Ishikawa (cell line): ENCODE data around the gene CUL2.

Experiments
- CEBPB ChIP-seq: IDR thresholded peaks from 2 replicates; pipeline ENCODE4 v1.6.1; 2012
- CREB1 ChIP-seq: IDR thresholded peaks from 2 replicates; pipeline ENCODE4 v1.6.1; 2012; ENCODE audit warnings: low read depth
- EGR1 ChIP-seq: IDR thresholded peaks from 2 replicates; pipeline ENCODE4 v1.6.1; 2012
- EP300 ChIP-seq: IDR thresholded peaks from 2 replicates; pipeline ENCODE4 v1.6.1; 2012; ENCODE audit warnings: borderline replicate concordance
- FOXM1 ChIP-seq: IDR thresholded peaks from 2 replicates; pipeline ENCODE4 v1.6.1; 2012; ENCODE audit warnings: low read depth, borderline replicate concordance
- NFIC ChIP-seq: IDR thresholded peaks from 2 replicates; pipeline ENCODE4 v1.6.1; 2012
- RAD21 ChIP-seq: IDR thresholded peaks from 2 replicates; pipeline ENCODE4 v1.6.1; 2012; ENCODE audit warnings: low read depth
- REST ChIP-seq: IDR thresholded peaks from 2 replicates; pipeline ENCODE4 v1.6.1; 2012; ENCODE audit warnings: low read depth, mild to moderate bottlenecking
- TAF1 ChIP-seq: IDR thresholded peaks from 2 replicates; pipeline ENCODE4 v1.6.1; 2012; ENCODE audit warnings: low read depth, mild to moderate bottlenecking
- TCF12 ChIP-seq: IDR thresholded peaks from 2 replicates; pipeline ENCODE4 v1.6.1; 2012; ENCODE audit warnings: low read depth
- TEAD4 ChIP-seq: IDR thresholded peaks from 2 replicates; pipeline ENCODE4 v1.6.1; 2012
- USF1 ChIP-seq: IDR thresholded peaks from 2 replicates; pipeline ENCODE4 v1.6.1; 2012
- YY1 ChIP-seq: IDR thresholded peaks from 2 replicates; pipeline ENCODE4 v1.6.1; 2012; ENCODE audit warnings: low read depth
- ZBTB7A ChIP-seq: IDR thresholded peaks from 2 replicates; pipeline ENCODE4 v1.6.1; 2012; ENCODE audit warnings: low read depth
- TF ChIP-seq, protein P1 (sequence below): IDR thresholded peaks from 2 replicates; pipeline ENCODE4 v1.6.1; 2012

The CUL2 gene

GRCh38 chr10:35058686-35059085 is 31.5 kb downstream of the CUL2 start:
- TF ChIP-seq TAF1: no peak
- no peak for TF ChIP-seq RAD21
- no peak for TF ChIP-seq CREB1
- no peak for TF ChIP-seq YY1
- TF ChIP-seq ZBTB7A: no peak
- TF ChIP-seq, protein P1, sequence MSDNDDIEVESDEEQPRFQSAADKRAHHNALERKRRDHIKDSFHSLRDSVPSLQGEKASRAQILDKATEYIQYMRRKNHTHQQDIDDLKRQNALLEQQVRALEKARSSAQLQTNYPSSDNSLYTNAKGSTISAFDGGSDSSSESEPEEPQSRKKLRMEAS: no peak
- TF ChIP-seq EGR1: no peak

- TF ChIP-seq NFIC: no peak
These were observed 32.0 kb downstream of the CUL2 start for GRCh38 chr10:35058134-35058533.

DNA sequence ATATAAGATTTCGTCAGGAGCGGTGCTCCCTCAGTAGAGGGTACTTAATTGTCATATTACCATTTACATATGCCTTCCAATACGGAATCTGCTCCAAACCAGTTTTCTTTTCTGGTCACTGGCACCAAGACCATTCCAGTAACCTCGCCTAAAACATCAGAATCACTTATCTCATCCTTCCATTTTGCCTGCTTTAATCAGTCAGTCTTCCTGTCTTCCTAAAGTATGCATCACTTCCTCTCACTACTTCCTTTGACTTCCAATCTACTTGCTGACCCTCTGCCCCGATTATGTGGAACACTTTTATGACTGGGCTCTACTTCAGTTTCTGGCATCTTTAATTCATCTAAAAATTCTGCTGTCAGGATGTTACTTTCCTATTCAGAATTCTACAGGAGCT is 33.5 kb downstream of the CUL2 start:
- TF ChIP-seq EP300 (no peak), RAD21 (no peak)

DNA sequence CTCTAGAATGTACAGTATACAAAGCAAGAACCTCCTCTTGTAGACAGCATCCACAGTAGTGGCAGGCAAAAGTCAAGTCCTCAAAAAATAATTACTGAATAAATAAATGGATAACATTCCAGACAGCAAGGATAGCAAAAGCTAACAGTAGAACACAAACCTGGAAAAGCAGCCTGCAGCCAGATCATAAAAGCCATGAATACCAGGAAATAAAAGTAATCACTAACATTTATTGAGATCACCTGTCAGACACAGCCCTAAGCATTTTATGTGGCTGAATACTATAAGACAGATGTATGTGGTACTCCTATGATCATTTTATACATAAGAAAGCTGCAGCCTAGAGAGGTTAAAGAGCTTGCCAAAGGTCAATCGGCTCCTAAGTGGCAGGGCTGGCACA is 34.0 kb downstream of the CUL2 start:
- TF ChIP-seq YY1: no peak

DNA sequence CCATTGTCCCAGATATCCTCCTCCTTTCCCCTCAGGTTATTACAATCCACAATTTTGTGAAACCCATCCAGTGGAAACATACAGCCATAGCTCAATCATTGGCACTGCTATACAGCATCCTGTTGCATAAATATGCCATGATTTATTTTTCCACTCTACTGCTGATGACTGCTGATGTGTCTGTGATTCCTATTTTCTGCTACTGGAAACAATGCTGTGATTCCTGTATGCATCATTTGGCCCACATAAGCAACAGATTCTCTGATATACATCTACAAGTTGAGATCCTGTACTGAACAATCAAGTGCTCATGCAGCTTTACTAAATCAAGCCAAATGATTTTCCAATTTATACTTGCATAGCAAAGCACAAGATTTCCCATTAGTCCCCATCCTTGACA is 39.6 kb downstream of the CUL2 start:
- TF ChIP-seq TCF12 (no peak), FOXM1 (no peak), REST (no peak), EGR1 (no peak), CREB1 (no peak), CEBPB (no peak), ZBTB7A (no peak), EP300 (no peak), TEAD4 (no peak), TAF1 (no peak), USF1 (no peak), RAD21 (no peak)
- TF ChIP-seq, protein P1: no peak

GRCh38 chr10:35046074-35046473 is 44.1 kb downstream of the CUL2 start:
- TF ChIP-seq YY1 (no peak), ZBTB7A (no peak), CREB1 (no peak), TAF1 (no peak), NFIC (no peak), FOXM1 (no peak), EGR1 (no peak), RAD21 (no peak), USF1 (no peak), EP300 (no peak), REST (no peak)
- TF ChIP-seq, protein P1: no peak

- no peak for TF ChIP-seq NFIC
- no peak for TF ChIP-seq RAD21
- TF ChIP-seq TAF1: no peak
- no peak for TF ChIP-seq CEBPB
These were observed 46.3 kb downstream of the CUL2 start for GRCh38 chr10:35043796-35044344.
